ENCODE measurements around the gene ST6GALNAC5.

Gene ST6GALNAC5

GRCh38 chr1:77012066-77012465, 144.8 kb downstream of the ST6GALNAC5 start:
- H3K27ac ChIP-seq (ENCODE audit: low read depth, low read length, severe bottlenecking), result no peak overlapping the region
- no peaks in the 10 kb centered on the region for H3K36me3 ChIP-seq (ENCODE audit: control insufficient read depth, insufficient read depth, low read length)
- no peaks in the 10 kb centered on the region for H3K4me1 ChIP-seq (ENCODE audit: control insufficient read depth, insufficient read depth, low read length, poor library complexity, severe bottlenecking)
- 100% methylated on average over 1 of the region's 1 CpG for WGBS, 2 experiments (ENCODE audit: insufficient coverage in 2 of 2)
- H3K9me3 ChIP-seq (ENCODE audit: control insufficient read depth, low read length), result no peaks in the 10 kb centered on the region
- no peak overlapping the region for H3K4me3 ChIP-seq (ENCODE audit: extremely low read depth, insufficient read depth, low read length, poor library complexity, severe bottlenecking)

GRCh38 chr1:77014073-77014788, 147.0 kb downstream of the ST6GALNAC5 start:
- no peak overlapping the region for H3K27ac ChIP-seq (ENCODE audit: low read depth, low read length, severe bottlenecking)
- no peaks in the 10 kb centered on the region for H3K9me3 ChIP-seq (ENCODE audit: control insufficient read depth, low read length)
- no peaks in the 10 kb centered on the region for H3K36me3 ChIP-seq (ENCODE audit: control insufficient read depth, insufficient read depth, low read length)
- WGBS, 2 experiments (ENCODE audit: insufficient coverage in 2 of 2), result 82 to 94% methylated on average over 2 to 3 of the region's 5 CpGs
- no peak overlapping the region for H3K4me3 ChIP-seq (ENCODE audit: extremely low read depth, insufficient read depth, low read length, poor library complexity, severe bottlenecking)
- no peaks in the 10 kb centered on the region for H3K4me1 ChIP-seq (ENCODE audit: control insufficient read depth, insufficient read depth, low read length, poor library complexity, severe bottlenecking)

GRCh38 chr1:77015748-77016341, 148.6 kb downstream of the ST6GALNAC5 start:
- Histone ChIP-seq H3K36me3 (ENCODE audit: control insufficient read depth, insufficient read depth, low read length) (no peaks in the 10 kb centered on the region), H3K27ac (ENCODE audit: low read depth, low read length, severe bottlenecking) (no peak overlapping the region), H3K9me3 (ENCODE audit: control insufficient read depth, low read length) (no peaks in the 10 kb centered on the region), H3K4me3 (ENCODE audit: extremely low read depth, insufficient read depth, low read length, poor library complexity, severe bottlenecking) (no peak overlapping the region), H3K4me1 (ENCODE audit: control insufficient read depth, insufficient read depth, low read length, poor library complexity, severe bottlenecking) (no peaks in the 10 kb centered on the region)
- 83 to 86% methylated on average over 2 of the region's 2 CpGs for WGBS, 2 experiments (ENCODE audit: insufficient coverage in 2 of 2)

- H3K4me1 ChIP-seq (ENCODE audit: control insufficient read depth, insufficient read depth, low read length, poor library complexity, severe bottlenecking), result no peaks in the 10 kb centered on the region
- H3K4me3 ChIP-seq (ENCODE audit: extremely low read depth, insufficient read depth, low read length, poor library complexity, severe bottlenecking), result no peak overlapping the region
- no peak overlapping the region for H3K27ac ChIP-seq (ENCODE audit: low read depth, low read length, severe bottlenecking)
- no peaks in the 10 kb centered on the region for H3K9me3 ChIP-seq (ENCODE audit: control insufficient read depth, low read length)
- no CpG with 5 or more reads among the region's 2 CpGs for WGBS, 2 experiments (ENCODE audit: insufficient coverage in 2 of 2)
- no peaks in the 10 kb centered on the region for H3K36me3 ChIP-seq (ENCODE audit: control insufficient read depth, insufficient read depth, low read length)
Observed at GRCh38 chr1:77016386-77016985, 149.2 kb downstream of the ST6GALNAC5 start.

- Histone ChIP-seq H3K36me3 (ENCODE audit: control insufficient read depth, insufficient read depth, low read length) (no peaks in the 10 kb centered on the region), H3K27ac (ENCODE audit: low read depth, low read length, severe bottlenecking) (no peak overlapping the region), H3K9me3 (ENCODE audit: control insufficient read depth, low read length) (no peaks in the 10 kb centered on the region), H3K4me1 (ENCODE audit: control insufficient read depth, insufficient read depth, low read length, poor library complexity, severe bottlenecking) (no peaks in the 10 kb centered on the region), H3K4me3 (ENCODE audit: extremely low read depth, insufficient read depth, low read length, poor library complexity, severe bottlenecking) (no peak overlapping the region)
- 43 to 60% methylated on average over 2 of the region's 3 CpGs for WGBS, 2 experiments (ENCODE audit: insufficient coverage in 2 of 2)
Observed at GRCh38 chr1:77018311-77018710, 151.0 kb downstream of the ST6GALNAC5 start.

- Histone ChIP-seq H3K4me1 (ENCODE audit: control insufficient read depth, insufficient read depth, low read length, poor library complexity, severe bottlenecking) (no peaks in the 10 kb centered on the region), H3K9me3 (ENCODE audit: control insufficient read depth, low read length) (no peaks in the 10 kb centered on the region), H3K27ac (ENCODE audit: low read depth, low read length, severe bottlenecking) (no peak overlapping the region), H3K36me3 (ENCODE audit: control insufficient read depth, insufficient read depth, low read length) (no peaks in the 10 kb centered on the region), H3K4me3 (ENCODE audit: extremely low read depth, insufficient read depth, low read length, poor library complexity, severe bottlenecking) (no peak overlapping the region)
- no CpG with 5 or more reads among the region's 1 CpG for WGBS, 2 experiments (ENCODE audit: insufficient coverage in 2 of 2)
Observed at GRCh38 chr1:77018761-77019160, 151.5 kb downstream of the ST6GALNAC5 start.

- H3K36me3 ChIP-seq (ENCODE audit: control insufficient read depth, insufficient read depth, low read length), result no peaks in the 10 kb centered on the region
- no peak overlapping the region for H3K4me3 ChIP-seq (ENCODE audit: extremely low read depth, insufficient read depth, low read length, poor library complexity, severe bottlenecking)
- no CpG with 5 or more reads among the region's 2 CpGs for WGBS, 2 experiments (ENCODE audit: insufficient coverage in 2 of 2)
- H3K27ac ChIP-seq (ENCODE audit: low read depth, low read length, severe bottlenecking), result no peak overlapping the region
- H3K9me3 ChIP-seq (ENCODE audit: control insufficient read depth, low read length), result no peaks in the 10 kb centered on the region
- H3K4me1 ChIP-seq (ENCODE audit: control insufficient read depth, insufficient read depth, low read length, poor library complexity, severe bottlenecking), result no peaks in the 10 kb centered on the region
Observed at GRCh38 chr1:77021732-77022131, 154.5 kb downstream of the ST6GALNAC5 start.

- H3K4me1 ChIP-seq (ENCODE audit: control insufficient read depth, insufficient read depth, low read length, poor library complexity, severe bottlenecking), result no peaks in the 10 kb centered on the region
- H3K36me3 ChIP-seq (ENCODE audit: control insufficient read depth, insufficient read depth, low read length), result no peaks in the 10 kb centered on the region
- H3K9me3 ChIP-seq (ENCODE audit: control insufficient read depth, low read length), result no peaks in the 10 kb centered on the region
- 79 to 80% methylated on average over 2 to 4 of the region's 4 CpGs for WGBS, 2 experiments (ENCODE audit: insufficient coverage in 2 of 2)
- H3K4me3 ChIP-seq (ENCODE audit: extremely low read depth, insufficient read depth, low read length, poor library complexity, severe bottlenecking), result no peak overlapping the region
- H3K27ac ChIP-seq (ENCODE audit: low read depth, low read length, severe bottlenecking), result no peak overlapping the region
Observed at GRCh38 chr1:77024500-77024899, 157.2 kb downstream of the ST6GALNAC5 start.

GRCh38 chr1:77025599-77025998, 158.3 kb downstream of the ST6GALNAC5 start:
- H3K4me1 ChIP-seq (ENCODE audit: control insufficient read depth, insufficient read depth, low read length, poor library complexity, severe bottlenecking), result no peaks in the 10 kb centered on the region
- no peak overlapping the region for H3K27ac ChIP-seq (ENCODE audit: low read depth, low read length, severe bottlenecking)
- H3K4me3 ChIP-seq (ENCODE audit: extremely low read depth, insufficient read depth, low read length, poor library complexity, severe bottlenecking), result no peak overlapping the region
- no peaks in the 10 kb centered on the region for H3K36me3 ChIP-seq (ENCODE audit: control insufficient read depth, insufficient read depth, low read length)
- WGBS, 2 experiments (ENCODE audit: insufficient coverage in 2 of 2), result 76 to 100% methylated on average over 2 of the region's 5 CpGs
- H3K9me3 ChIP-seq (ENCODE audit: control insufficient read depth, low read length), result no peaks in the 10 kb centered on the region

GRCh38 chr1:77026135-77026534, 158.9 kb downstream of the ST6GALNAC5 start:
- H3K27ac ChIP-seq (ENCODE audit: low read depth, low read length, severe bottlenecking), result no peak overlapping the region
- H3K4me3 ChIP-seq (ENCODE audit: extremely low read depth, insufficient read depth, low read length, poor library complexity, severe bottlenecking), result no peak overlapping the region

GRCh38 chr1:77026640-77027039, 159.4 kb downstream of the ST6GALNAC5 start:
- Histone ChIP-seq H3K9me3 (ENCODE audit: control insufficient read depth, low read length) (no peaks in the 10 kb centered on the region), H3K36me3 (ENCODE audit: control insufficient read depth, insufficient read depth, low read length) (no peaks in the 10 kb centered on the region), H3K4me1 (ENCODE audit: control insufficient read depth, insufficient read depth, low read length, poor library complexity, severe bottlenecking) (peaks cover 4% of the 10 kb centered on the region), H3K4me3 (ENCODE audit: extremely low read depth, insufficient read depth, low read length, poor library complexity, severe bottlenecking) (no peak overlapping the region), H3K27ac (ENCODE audit: low read depth, low read length, severe bottlenecking) (no peak overlapping the region)
- WGBS, 2 experiments (ENCODE audit: insufficient coverage in 2 of 2), result 88 to 89% methylated on average over 1 of the region's 1 CpG

More at GRCh38 chr1:77026135-77026534, 158.9 kb downstream of the ST6GALNAC5 start:
- whole genome bisulfite sequencing, 2 experiments (ENCODE audit: insufficient coverage in 2 of 2), result 40 to 88% methylated on average over 1 of the region's 2 CpGs
- Histone ChIP-seq H3K4me1 (ENCODE audit: control insufficient read depth, insufficient read depth, low read length, poor library complexity, severe bottlenecking) (peaks cover 1% of the 10 kb centered on the region), H3K36me3 (ENCODE audit: control insufficient read depth, insufficient read depth, low read length) (no peaks in the 10 kb centered on the region), H3K9me3 (ENCODE audit: control insufficient read depth, low read length) (no peaks in the 10 kb centered on the region)
